Right atrium auricular region (tissue), 2 donors: ENCODE data around the gene HAND1. TPM values are rescaled to one million over a fixed set of nuclear protein-coding genes. Genes with fewer than 3 reads are reported as not detected.

Experiments used
- DNase-seq: peaks from one replicate; pipeline ENCODE4 v3.0.0-alpha.2; 2019; ENCODE audit warnings: low spot score
- H3K27ac ChIP-seq, 2 donors: fragments of 200-600 bp; sonication (generic); 1 replicate in 1 of 2; 2 replicates in 1 of 2; pipeline ENCODE4 v1.5.1; 2016 to 2019
- H3K27me3 ChIP-seq, 2 donors: fragments of 200-600 bp; sonication (generic); one replicate each; pipeline versions ENCODE4 v1.5.1 to v1.6.0; 2017 to 2019
- H3K36me3 ChIP-seq: fragments of 200-600 bp; sonication (generic); one replicate; pipeline ENCODE4 v1.5.1; 2016
- H3K4me1 ChIP-seq, 2 donors: fragments of 200-600 bp; sonication (generic); one replicate each; pipeline versions ENCODE4 v1.5.1 to v1.6.0; 2017 to 2019
- H3K4me3 ChIP-seq, 2 donors: fragments of 200-600 bp; sonication (generic); 1 replicate in 1 of 2; 2 replicates in 1 of 2; pipeline ENCODE4 v1.5.1; 2017 to 2019; ENCODE audit warnings: mild to moderate bottlenecking in 1 of 2, moderate library complexity in 1 of 2
- H3K9me3 ChIP-seq, 2 donors: fragments of 200-600 bp; sonication (generic); one replicate each; pipeline ENCODE4 v1.5.1; 2019
- CTCF ChIP-seq, 2 donors: fragments of 200-600 bp; sonication (generic); IDR thresholded peaks; one replicate each; pipeline ENCODE4 v1.5.1; 2019; ENCODE audit warnings: antibody characterized with exemption in 2 of 2
- total RNA-seq, 2 donors: library from RNA; depleted of rRNA; stranded (reverse); fragments of >200 nt; gene quantifications; one replicate each; pipeline ENCODE4 v1.1.0, GENCODE V29; 2016

HAND1 gene
- total RNA-seq, 2 donors from 2014 or later = 4.1 to 13.8 TPM

GRCh38 chr5:154456540-154456939, 21.5 kb downstream of the HAND1 start:
- peaks cover 0 to 11% of the 10 kb centered on the region in 2 donors for H3K4me1 ChIP-seq
- no peaks in the 10 kb centered on the region for H3K27me3 ChIP-seq
- no peak for DNase-seq
- peaks cover 61% of the 10 kb centered on the region for H3K36me3 ChIP-seq
- no peak overlapping the region for H3K4me3 ChIP-seq
- no peak overlapping the region for H3K27ac ChIP-seq
- no peak for TF ChIP-seq CTCF (IDR thresholded peaks at IDR 0.05)
- no peaks in the 10 kb centered on the region for H3K9me3 ChIP-seq

GRCh38 chr5:154455585-154455984, 22.4 kb downstream of the HAND1 start:
- Histone ChIP-seq H3K4me1 (peaks cover 0 to 11% of the 10 kb centered on the region in 2 donors), H3K27ac (no peak overlapping the region), H3K36me3 (peaks cover 66% of the 10 kb centered on the region), H3K4me3 (no peak overlapping the region), H3K9me3 (no peaks in the 10 kb centered on the region), H3K27me3 (no peaks in the 10 kb centered on the region)
- TF ChIP-seq CTCF (IDR thresholded peaks at IDR 0.05) = no peak
- no peak for DNase-seq

GRCh38 chr5:154451957-154452356, 26.1 kb downstream of the HAND1 start:
- peaks cover 46% of the 10 kb centered on the region for H3K36me3 ChIP-seq
- H3K9me3 ChIP-seq = no peaks in the 10 kb centered on the region
- H3K27ac ChIP-seq = no peak overlapping the region
- H3K27me3 ChIP-seq = no peaks in the 10 kb centered on the region
- no peak for TF ChIP-seq CTCF (IDR thresholded peaks at IDR 0.05)
- H3K4me3 ChIP-seq = no peak overlapping the region
- DNase-seq = no peak
- peaks cover 0 to 25% of the 10 kb centered on the region in 2 donors for H3K4me1 ChIP-seq

GRCh38 chr5:154449786-154450185, 28.2 kb downstream of the HAND1 start:
- no peak for DNase-seq
- Histone ChIP-seq H3K4me1 (peaks cover 0 to 31% of the 10 kb centered on the region in 2 donors), H3K4me3 (no peak overlapping the region), H3K27ac (no peak overlapping the region), H3K9me3 (no peaks in the 10 kb centered on the region), H3K27me3 (no peaks in the 10 kb centered on the region), H3K36me3 (peaks cover 24% of the 10 kb centered on the region)
- TF ChIP-seq CTCF (IDR thresholded peaks at IDR 0.05) = no peak

- peaks cover 5% of the 10 kb centered on the region for H3K36me3 ChIP-seq
- peak overlapping the region; percentile 94 to 97 for H3K4me3 ChIP-seq
- no peak for TF ChIP-seq CTCF (IDR thresholded peaks at IDR 0.05)
- DNase-seq = no peak
- H3K9me3 ChIP-seq = no peaks in the 10 kb centered on the region
- H3K27ac ChIP-seq = peak overlapping the region; percentile 78 to 79
- no peaks in the 10 kb centered on the region for H3K27me3 ChIP-seq
- H3K4me1 ChIP-seq = peaks cover 0 to 36% of the 10 kb centered on the region in 2 donors
These were observed 30.8 kb downstream of the HAND1 start for GRCh38 chr5:154447089-154447725.
